Fibroblast of skin of left biceps (primary cell): ENCODE data around the gene PCBP3.
"Not testable (repeated sequence)": the region's sequence is repeated elsewhere in the genome, so short reads cannot be mapped to it uniquely, and the experiment has no call there.

Source experiments
- DNase-seq, 2 experiments: peaks; one replicate each; pipeline ENCODE4 v3.0.0-alpha.2; 2013; ENCODE audit warnings: low read depth in 2 of 2

The PCBP3 gene

GRCh38 chr21:45643021-45643980 is at the start of gene PCBP3:
Gene PCBP3 (plus strand): TSS chr21:45643725. CDS start chr21:45850086, 206,361 bp downstream.
- DNase-seq = peak; percentile 91 to 93

- no peak for DNase-seq
These were observed 48.6 kb upstream of the PCBP3 start for GRCh38 chr21:45594721-45595489.

GRCh38 chr21:45595574-45596295 is 47.8 kb upstream of the PCBP3 start:
- no peak for DNase-seq

- DNase-seq = no peak
These were observed 46.7 kb upstream of the PCBP3 start for GRCh38 chr21:45596704-45597318.

GRCh38 chr21:45598109-45598508 is 45.4 kb upstream of the PCBP3 start:
- no peak for DNase-seq

- DNase-seq = no peak
These were observed 44.9 kb upstream of the PCBP3 start for GRCh38 chr21:45598666-45599065.

DNA sequence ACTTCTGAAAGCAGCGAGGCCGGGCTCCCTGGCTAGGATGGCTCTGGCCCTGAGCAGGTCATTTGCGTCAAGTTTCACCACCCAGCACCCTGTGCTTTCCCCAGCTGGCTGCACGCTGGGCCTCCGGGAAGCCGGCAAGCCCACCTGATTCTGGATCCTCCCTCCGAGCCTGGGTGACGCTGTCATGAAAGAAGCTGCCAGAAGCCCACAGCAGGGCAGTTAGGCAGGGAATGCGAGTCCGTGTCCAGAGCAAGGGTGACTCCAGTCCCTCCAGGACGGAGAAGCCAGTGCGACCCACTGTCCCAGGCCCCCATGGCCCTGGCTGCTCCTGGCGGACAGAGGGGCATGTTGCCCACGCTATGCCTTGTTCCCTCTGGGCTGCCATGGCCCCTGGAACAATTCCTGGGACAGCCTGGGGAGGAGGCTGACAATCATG is 44.4 kb upstream of the PCBP3 start:
- DNase-seq = no peak

GRCh38 chr21:45600248-45600647 is 43.3 kb upstream of the PCBP3 start:
- DNase-seq = no peak

DNA sequence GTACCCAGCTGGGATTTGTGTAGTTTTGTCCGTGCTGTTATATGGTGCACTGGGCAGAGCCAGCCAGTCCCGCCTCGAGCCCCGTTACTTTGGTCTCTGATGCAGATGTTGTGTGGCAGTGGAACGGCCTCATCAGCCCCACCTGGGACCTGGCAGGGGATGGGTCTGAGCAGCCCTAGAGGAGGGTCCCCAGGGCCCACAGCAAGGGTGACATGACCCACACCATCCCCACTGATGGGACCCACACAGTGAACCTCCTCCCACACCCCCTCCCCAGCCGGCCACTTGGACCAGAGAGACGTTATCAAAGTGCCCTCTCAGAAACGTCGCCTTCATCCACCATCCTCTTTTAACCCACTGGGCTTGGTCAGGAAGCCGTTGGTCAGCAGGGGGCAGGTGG is 42.0 kb upstream of the PCBP3 start:
- DNase-seq = no peak

- DNase-seq = no peak
These were observed 41.4 kb upstream of the PCBP3 start for GRCh38 chr21:45602106-45602505.

DNA sequence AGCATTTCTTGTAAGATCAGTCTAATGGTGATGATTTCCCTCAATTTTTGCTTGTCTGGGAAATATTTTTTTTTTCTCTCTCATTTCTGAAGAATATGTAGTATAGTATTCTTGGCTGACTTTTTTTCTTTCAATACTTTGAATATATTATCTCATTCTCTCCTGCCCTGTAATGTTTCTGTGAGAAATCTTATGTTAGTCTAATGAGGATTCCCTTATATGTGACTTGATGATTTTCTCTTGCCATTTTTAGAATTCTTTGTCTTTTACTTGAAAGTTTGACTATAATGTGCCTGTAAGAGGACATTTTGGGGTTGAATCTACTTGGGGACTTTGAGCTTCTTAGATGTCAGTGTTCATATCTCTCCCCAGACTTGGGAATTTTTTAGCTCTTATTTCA is 40.0 kb upstream of the PCBP3 start:
- DNase-seq = no peak

GRCh38 chr21:45604681-45605080 is 38.8 kb upstream of the PCBP3 start:
- DNase-seq = not testable (repeated sequence)

DNA sequence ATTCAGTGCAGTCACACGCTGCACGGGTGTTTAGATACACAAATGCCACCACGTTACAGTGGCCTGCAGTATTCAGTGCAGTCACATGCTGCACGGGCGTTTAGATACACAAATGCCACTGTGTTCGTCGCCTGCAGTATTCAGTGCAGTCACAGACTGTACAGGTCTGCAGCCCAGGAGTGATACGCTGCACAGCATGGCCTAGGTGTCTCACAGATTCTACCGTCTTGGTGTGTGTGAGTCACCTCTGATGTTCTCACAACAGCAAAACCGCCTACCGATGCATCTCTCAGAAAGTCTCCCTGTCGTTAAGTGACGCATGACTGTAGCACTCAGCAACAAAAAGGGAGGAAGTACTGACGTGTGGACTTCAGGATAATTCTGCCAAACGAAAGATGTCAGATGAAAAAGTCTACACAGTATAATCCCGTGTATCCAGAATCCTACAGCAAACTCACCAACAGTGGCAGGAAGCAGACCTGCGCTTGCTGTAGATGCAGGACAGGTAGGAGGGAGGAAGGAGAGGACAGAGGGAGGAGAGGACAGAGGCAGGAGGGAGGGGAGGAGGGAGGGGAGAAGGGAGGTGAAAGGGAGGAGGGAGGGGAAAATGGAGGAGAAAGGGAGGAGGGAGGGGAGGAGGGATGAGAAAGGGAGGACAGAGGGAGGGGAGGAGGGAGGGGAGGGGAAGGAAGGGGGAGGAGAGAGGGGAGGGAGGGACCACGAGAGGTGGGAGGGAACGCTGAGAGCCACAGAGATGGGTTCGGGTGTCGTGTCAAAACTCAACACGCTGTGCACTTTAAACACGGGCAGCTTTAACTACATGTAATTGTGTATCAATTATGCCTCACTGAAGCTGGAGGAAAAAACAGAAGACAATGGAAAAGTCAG is 36.3 kb upstream of the PCBP3 start:
- DNase-seq = no peak

DNA sequence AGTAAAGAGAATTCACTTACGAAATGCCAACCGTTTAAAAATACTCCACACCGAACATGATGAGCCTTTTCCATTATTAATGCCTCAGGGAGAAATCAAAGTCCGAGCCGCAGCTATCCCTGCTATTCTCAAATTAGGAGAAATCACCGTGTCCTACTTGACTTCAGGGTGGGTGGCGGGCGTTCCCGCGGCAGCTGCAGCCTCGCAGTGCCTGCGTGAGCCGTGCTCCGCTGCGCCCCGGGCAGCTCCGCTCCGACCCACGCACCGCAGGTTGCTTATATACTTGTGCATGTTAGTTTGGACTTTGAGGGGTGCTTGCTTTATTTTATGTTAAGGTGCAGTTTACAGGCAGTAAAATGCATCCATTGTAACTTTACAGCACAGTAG is 35.6 kb upstream of the PCBP3 start:
- DNase-seq = no peak

GRCh38 chr21:45608747-45609470 is 34.6 kb upstream of the PCBP3 start:
- DNase-seq = not testable (repeated sequence)

DNA sequence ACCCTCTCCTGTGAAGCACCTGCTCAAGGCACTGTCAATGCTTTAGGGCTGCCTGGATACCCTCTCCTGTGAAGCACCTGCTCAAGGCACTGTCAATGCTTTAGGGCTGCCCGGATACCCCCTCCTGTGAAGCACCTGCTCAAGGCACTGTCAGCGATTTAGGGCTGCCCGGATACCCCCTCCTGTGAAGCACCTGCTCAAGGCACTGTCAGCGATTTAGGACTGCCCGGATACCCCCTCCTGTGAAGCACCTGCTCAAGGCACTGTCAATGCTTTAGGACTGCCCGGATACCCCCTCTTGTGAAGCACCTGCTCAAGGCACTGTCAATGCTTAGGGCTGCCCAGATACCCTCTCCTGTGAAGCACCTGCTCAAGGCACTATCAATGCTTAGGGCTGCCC is 33.9 kb upstream of the PCBP3 start:
- not testable (repeated sequence) for DNase-seq

GRCh38 chr21:45611296-45611695 is 32.2 kb upstream of the PCBP3 start:
- no peak for DNase-seq

DNA sequence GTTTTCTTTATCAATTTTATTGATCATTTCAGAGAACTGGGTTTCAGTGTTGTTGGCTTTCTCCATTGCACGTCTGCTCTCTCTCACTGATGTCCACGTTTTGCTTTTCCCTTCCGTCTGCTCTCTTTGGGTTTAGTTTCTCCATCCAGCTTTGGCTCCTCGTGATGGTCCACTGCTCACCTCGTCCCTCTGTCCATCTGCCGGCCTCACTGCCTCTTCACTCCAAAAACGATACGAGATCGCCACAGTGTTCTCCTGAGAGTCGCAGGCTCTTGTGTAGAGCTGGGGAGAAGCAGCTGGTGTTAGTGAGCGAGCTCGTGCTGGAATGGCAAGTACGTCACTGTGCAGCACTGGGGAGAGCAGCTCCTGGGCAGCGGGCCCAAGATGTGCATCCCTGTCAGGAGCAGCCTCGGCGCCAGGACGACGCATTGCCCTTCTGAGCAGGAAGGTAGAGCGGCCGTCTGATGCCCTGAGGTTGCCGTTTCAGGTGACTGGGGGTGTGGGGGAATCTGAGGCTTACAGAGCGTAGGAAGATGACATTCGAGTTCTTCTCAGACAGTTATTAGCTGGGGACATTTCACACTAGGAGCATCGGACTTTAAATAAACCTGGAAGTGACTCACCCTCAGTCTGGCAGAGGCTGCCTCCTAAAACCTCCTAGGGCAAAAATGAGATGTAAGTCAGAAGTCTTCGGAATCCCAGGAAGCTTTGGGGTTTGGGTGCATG is 31.4 kb upstream of the PCBP3 start:
- no peak for DNase-seq

GRCh38 chr21:45612665-45613019 is 30.9 kb upstream of the PCBP3 start:
- DNase-seq = not testable (repeated sequence)
